Testis (tissue), 3 donors: ENCODE measurements around the gene CSMD2. TPM values are rescaled to one million over a fixed set of nuclear protein-coding genes. Genes with fewer than 3 reads are reported as not detected.

Source experiments
- DNase-seq: peaks from one replicate; pipeline ENCODE4 v3.0.0-alpha.2; 2019
- H3K27ac ChIP-seq, 2 donors: fragments of 200-600 bp; sonication (generic); one replicate each; pipeline ENCODE4 v1.5.1; 2019
- H3K27me3 ChIP-seq: fragments of 200-600 bp; sonication (generic); one replicate; pipeline ENCODE4 v1.5.1; 2019
- H3K36me3 ChIP-seq: fragments of 200-600 bp; sonication (generic); one replicate; pipeline ENCODE4 v1.5.1; 2017; ENCODE audit warnings: low read depth; ENCODE audit errors: missing control alignments
- H3K4me1 ChIP-seq: fragments of 200-600 bp; sonication (generic); one replicate; pipeline ENCODE4 v1.5.1; 2019
- H3K4me3 ChIP-seq, 2 donors: fragments of 200-600 bp; sonication (generic); one replicate each; pipeline ENCODE4 v1.5.1; 2017 to 2019
- H3K9me3 ChIP-seq: fragments of 200-600 bp; sonication (generic); one replicate; pipeline ENCODE4 v1.5.1; 2017
- CTCF ChIP-seq, 3 experiments: fragments of 450-650 bp in 2 of 3; fragments of 200-600 bp in 1 of 3; sonication (generic) in 1 of 3; IDR thresholded peaks; one replicate each; pipeline ENCODE4 v1.5.1; 2016 to 2019; ENCODE audit warnings: antibody characterized with exemption in 3 of 3, mild to moderate bottlenecking in 2 of 3, moderate library complexity in 1 of 3
- POLR2A ChIP-seq: fragments of 450-650 bp; IDR thresholded peaks from one replicate; pipeline ENCODE4 v1.6.1; 2017; ENCODE audit warnings: antibody characterized with exemption, mild to moderate bottlenecking, moderate library complexity
- WGBS, 2 donors: methylation state at CpG; one replicate each; pipeline ENCODE4 v1.1.5; 2018; 5-methylcytosine and 5-hydroxymethylcytosine counted together
- intact Hi-C: fragments of 100-400 bp; cut with DNase I; formaldehyde crosslinking; loops from one replicate; pipeline ENCODE4 v1.15.1; 2023; ENCODE audit warnings: low total_unique reads
- polyA plus RNA-seq: library from polyadenylated mRNA; stranded (reverse); fragments of 350-450 nt; fragmentation: Illumina TruSeq; extraction: RNeasy Lipid Tissue Mini Kit (QIAGEN cat#74804); gene quantifications from one replicate; pipeline ENCODE4 v1.2.3, GENCODE V29; 2014; ENCODE audit warnings: low read depth, low replicate concordance; ENCODE audit not compliant: insufficient read depth
- total RNA-seq, 2 donors: library from RNA; depleted of rRNA; stranded (reverse); fragments of >200 nt; gene quantifications; one replicate each; pipeline ENCODE4 v1.2.3, GENCODE V29; 2016

CSMD2 gene
- total and polyA plus RNA-seq, 3 donors from 2014 or later: 1.2 to 3.8 (median 2.7) TPM

- TF ChIP-seq POLR2A (no peak), CTCF (IDR thresholded peaks at IDR 0.05) (no peak)
Observed at GRCh38 chr1:33508151-33508550, 656.9 kb downstream of the CSMD2 start.

GRCh38 chr1:33507661-33508060 is 657.4 kb downstream of the CSMD2 start:
- H3K4me1 ChIP-seq: no peaks in the 10 kb centered on the region
- no peaks in the 10 kb centered on the region for H3K36me3 ChIP-seq
- no peak overlapping the region for H3K4me3 ChIP-seq
- H3K9me3 ChIP-seq: no peaks in the 10 kb centered on the region
- no peaks in the 10 kb centered on the region for H3K27me3 ChIP-seq
- H3K27ac ChIP-seq: no peak overlapping the region
- TF ChIP-seq POLR2A (no peak), CTCF (IDR thresholded peaks at IDR 0.05) (no peak)
- intact Hi-C loops: no loop called here
- DNase-seq: no peak
- 95 to 97% methylated on average over 3 of the region's 3 CpGs for WGBS, 2 donors

More at GRCh38 chr1:33508151-33508550, 656.9 kb downstream of the CSMD2 start:
- WGBS, 2 donors: 87% methylated on average over 1 of the region's 1 CpG
- no peaks in the 10 kb centered on the region for H3K9me3 ChIP-seq
- no peak overlapping the region for H3K4me3 ChIP-seq
- no peaks in the 10 kb centered on the region for H3K27me3 ChIP-seq
- intact Hi-C loops: no loop called here
- H3K36me3 ChIP-seq: no peaks in the 10 kb centered on the region
- no peak for DNase-seq
- no peaks in the 10 kb centered on the region for H3K4me1 ChIP-seq
- no peak overlapping the region for H3K27ac ChIP-seq

GRCh38 chr1:33503506-33503905 is 661.5 kb downstream of the CSMD2 start:
- WGBS, 2 donors: 81 to 86% methylated on average over 1 of the region's 1 CpG
- no peaks in the 10 kb centered on the region for H3K27me3 ChIP-seq
- TF ChIP-seq POLR2A (no peak), CTCF (IDR thresholded peaks at IDR 0.05) (no peak)
- H3K4me1 ChIP-seq: no peaks in the 10 kb centered on the region
- no peak overlapping the region for H3K4me3 ChIP-seq
- H3K9me3 ChIP-seq: no peaks in the 10 kb centered on the region
- no peaks in the 10 kb centered on the region for H3K36me3 ChIP-seq
- no peak for DNase-seq
- intact Hi-C loops: no loop called here
- no peak overlapping the region for H3K27ac ChIP-seq

GRCh38 chr1:33502726-33503125 is 662.3 kb downstream of the CSMD2 start:
- DNase-seq: no peak

More at GRCh38 chr1:33502726-33503125, 662.3 kb downstream of the CSMD2 start:
- 70% methylated on average over 5 of the region's 5 CpGs for WGBS, 2 donors
- TF ChIP-seq POLR2A (no peak), CTCF (IDR thresholded peaks at IDR 0.05) (no peak)
- no peak overlapping the region for H3K27ac ChIP-seq
- no peaks in the 10 kb centered on the region for H3K4me1 ChIP-seq
- intact Hi-C loops: no loop called here
- no peak overlapping the region for H3K4me3 ChIP-seq
- H3K27me3 ChIP-seq: no peaks in the 10 kb centered on the region
- no peaks in the 10 kb centered on the region for H3K36me3 ChIP-seq
- H3K9me3 ChIP-seq: no peaks in the 10 kb centered on the region
